SK-N-SH (cell line): ENCODE data around the gene AMN1. TPM values are rescaled to one million over a fixed set of nuclear protein-coding genes. Genes with fewer than 3 reads are reported as not detected.

Experiments used
- CTCF ChIA-PET: fragments of 300-600, 350-600 bp; formaldehyde crosslinking; extraction: SDS; loops from one replicate; lab custom pipeline; 2021; lab: Yijun Ruan, JAX
- POLR2A ChIA-PET: fragments of 350-600 bp; sonication (Branson Sonifier 250); formaldehyde crosslinking; extraction: SDS; loops from one replicate; lab custom pipeline; 2020; ENCODE audit warnings: antibody characterized with exemption, inconsistent platforms; lab: Yijun Ruan, JAX
- DNase-seq: peaks from one replicate; pipeline ENCODE4 v3.0.0; 2012
- H2AFZ ChIP-seq: fragments of 200-600 bp; sonication (generic); 2 replicates; pipeline ENCODE4 v1.8.1; 2016; ENCODE audit warnings: antibody characterized with exemption, mild to moderate bottlenecking, low read depth
- H3F3A ChIP-seq: fragments of 200-600 bp; sonication (generic); replicated peaks from 2 replicates; pipeline ENCODE3; 2016; ENCODE audit warnings: antibody characterized with exemption, mild to moderate bottlenecking; ENCODE audit not compliant: insufficient read depth
- H3K27ac ChIP-seq, 2 experiments: fragments of 200-500 bp in 1 of 2; fragments of 200-600 bp in 1 of 2; sonication (Bioruptor generic) in 1 of 2; sonication (generic), shearing (Covaris generic) in 1 of 2; 2 replicates each; pipeline versions ENCODE4 v1.5.1 to v1.6.1; 2014 to 2016; ENCODE audit warnings: low read depth in 2 of 2, inconsistent platforms in 1 of 2, low read length in 1 of 2, mild to moderate bottlenecking in 1 of 2, mixed read lengths in 1 of 2
- H3K27me3 ChIP-seq: fragments of 200-600 bp; sonication (generic), shearing (Covaris generic); 2 replicates; pipeline ENCODE4 v1.6.1; 2016; ENCODE audit warnings: mixed run types; ENCODE audit not compliant: insufficient read depth
- H3K36me3 ChIP-seq, 2 experiments: fragments of 200-500 bp in 1 of 2; fragments of 200-600 bp in 1 of 2; sonication (Bioruptor generic) in 1 of 2; sonication (generic) in 1 of 2; replicated peaks in 1 of 2; 2 replicates each; pipeline versions ENCODE3 to v1.5.1; 2014 to 2016; ENCODE audit warnings: low read length in 1 of 2, mild to moderate bottlenecking in 1 of 2; ENCODE audit not compliant: insufficient read depth in 2 of 2, control insufficient read depth in 1 of 2
- H3K4me1 ChIP-seq, 2 experiments: fragments of 200-500 bp in 1 of 2; fragments of 200-600 bp in 1 of 2; sonication (Bioruptor generic) in 1 of 2; sonication (generic), shearing (Covaris generic) in 1 of 2; 2 replicates each; pipeline versions ENCODE4 v1.5.1 to v1.6.1; 2014 to 2016; ENCODE audit warnings: low read depth in 1 of 2, low read length in 1 of 2, mixed run types in 1 of 2; ENCODE audit not compliant: insufficient read depth in 2 of 2, control insufficient read depth in 1 of 2
- H3K4me2 ChIP-seq: fragments of 200-600 bp; sonication (generic), shearing (Covaris generic); 2 replicates; pipeline ENCODE4 v1.6.1; 2017; ENCODE audit warnings: mixed run types
- H3K4me3 ChIP-seq, 2 experiments: fragments of 200-500 bp in 1 of 2; fragments of 200-600 bp in 1 of 2; sonication (Bioruptor generic) in 1 of 2; sonication (generic), shearing (Covaris generic) in 1 of 2; 2 replicates each; pipeline versions ENCODE4 v1.5.1 to v1.8.1; 2014 to 2016; ENCODE audit warnings: low read depth in 2 of 2, inconsistent platforms in 1 of 2, low read length in 1 of 2, mild to moderate bottlenecking in 1 of 2, mixed read lengths in 1 of 2, moderate library complexity in 1 of 2
- H3K79me2 ChIP-seq: fragments of 200-600 bp; sonication (generic); 2 replicates; pipeline ENCODE4 v1.8.1; 2017; ENCODE audit warnings: mild to moderate bottlenecking; ENCODE audit not compliant: insufficient read depth
- H3K9ac ChIP-seq: fragments of 200-600 bp; sonication (generic); 2 replicates; pipeline ENCODE4 v1.6.1; 2017; ENCODE audit warnings: mixed run types
- H3K9me2 ChIP-seq: fragments of 200-600 bp; sonication (generic); 2 replicates; pipeline ENCODE4 v1.6.1; 2017; ENCODE audit warnings: mixed run types
- H3K9me3 ChIP-seq: fragments of 200-600 bp; sonication (generic); 2 replicates; pipeline ENCODE4 v1.6.1; 2017; ENCODE audit warnings: mixed run types, mild to moderate bottlenecking, moderate library complexity
- H4K20me1 ChIP-seq: fragments of 200-600 bp; sonication (generic); 2 replicates; pipeline ENCODE4 v1.6.1; 2017; ENCODE audit warnings: mild to moderate bottlenecking, mixed run types; ENCODE audit not compliant: insufficient read depth
- ELF1 ChIP-seq: IDR thresholded peaks from 2 replicates; pipeline ENCODE4 v1.4.0; 2012
- EZH2phosphoT487 ChIP-seq: fragments of 200-600 bp; sonication (generic); IDR thresholded peaks from 2 replicates; pipeline ENCODE4 v1.6.1; 2017; ENCODE audit warnings: low read depth, mixed run types, mild to moderate bottlenecking, antibody characterized with exemption, moderate library complexity, borderline replicate concordance
- FOSL2 ChIP-seq: IDR thresholded peaks from 2 replicates; pipeline ENCODE4 v1.4.0; 2012; ENCODE audit warnings: low read depth, mild to moderate bottlenecking, moderate library complexity, borderline replicate concordance
- FOXJ3 ChIP-seq: sonication (generic); formaldehyde crosslinking; IDR thresholded peaks from 2 replicates; pipeline ENCODE4 v1.5.1; 2020; ENCODE audit warnings: mild to moderate bottlenecking, missing genetic modification reagents
- FOXM1 ChIP-seq: IDR thresholded peaks from 2 replicates; pipeline ENCODE4 v1.4.0; 2012; ENCODE audit warnings: low read depth, mild to moderate bottlenecking
- JUND ChIP-seq: IDR thresholded peaks from 2 replicates; pipeline ENCODE4 v1.4.0; 2012
- MAX ChIP-seq: IDR thresholded peaks from 2 replicates; pipeline ENCODE4 v1.4.0; 2012; ENCODE audit warnings: low read depth
- RFX5 ChIP-seq: IDR thresholded peaks from 2 replicates; pipeline ENCODE4 v1.6.1; 2012; ENCODE audit warnings: mild to moderate bottlenecking, improper control_type of control experiment, low read length
- RXRA ChIP-seq: IDR thresholded peaks from 2 replicates; pipeline ENCODE4 v1.4.0; 2012; ENCODE audit warnings: low read depth, mild to moderate bottlenecking, borderline replicate concordance
- SMC3 ChIP-seq: IDR thresholded peaks from 2 replicates; pipeline ENCODE4 v1.6.1; 2012; ENCODE audit warnings: low read depth, low read length, improper control_type of control experiment
- TAF1 ChIP-seq: IDR thresholded peaks from 2 replicates; pipeline ENCODE4 v1.6.1; 2012; ENCODE audit warnings: low read depth, mild to moderate bottlenecking, low read length, moderate library complexity, borderline replicate concordance
- USF2 ChIP-seq: fragments of 150-350 bp; IDR thresholded peaks from 2 replicates; pipeline ENCODE4 v1.6.1; 2017; ENCODE audit warnings: antibody characterized with exemption, low read length, low read depth, borderline replicate concordance
- YY1 ChIP-seq: IDR thresholded peaks from 2 replicates; pipeline ENCODE4 v1.4.0; 2012; ENCODE audit warnings: low read depth, mild to moderate bottlenecking
- WGBS: methylation state at CpG from one replicate; pipeline ENCODE4 v1.1.6; 2017; ENCODE audit warnings: low lambda C conversion rate; 5-methylcytosine and 5-hydroxymethylcytosine counted together
- polyA plus RNA-seq, 3 experiments: library from polyadenylated mRNA; depleted of rRNA; stranded (reverse); fragments of >200 nt; gene quantifications; 2 replicates each; pipeline ENCODE4 v1.2.3, GENCODE V29; 2012
- TF ChIP-seq, protein P1 (sequence below): IDR thresholded peaks from 2 replicates; pipeline ENCODE4 v1.4.0; 2012; ENCODE audit warnings: low read depth, borderline replicate concordance
- TF ChIP-seq, protein P2 (sequence below): fragments of 150-350 bp; IDR thresholded peaks from 2 replicates; pipeline ENCODE4 v1.6.1; 2016; ENCODE audit warnings: mild to moderate bottlenecking, low read depth, low read length

The AMN1 gene
- polyA plus RNA-seq, 1 of the 3 experiments (the other 2 are of a cell fraction), result 8.6 TPM

- no peak for TF ChIP-seq USF2
- no peak for TF ChIP-seq JUND
- no peak for TF ChIP-seq RXRA
- TF ChIP-seq RFX5, result peak; percentile 71
- TF ChIP-seq SMC3, result no peak
- no peak for TF ChIP-seq EZH2phosphoT487
- TF ChIP-seq MAX, result peak; percentile 98
- no peak for TF ChIP-seq FOSL2
- TF ChIP-seq FOXM1, result no peak
Measured at GRCh38 chr12:31651893-31652521, 76.8 kb downstream of the AMN1 start (continued).

GRCh38 chr12:31650918-31651317, 77.9 kb downstream of the AMN1 start:
- Histone ChIP-seq H3K9me3 (no peaks in the 10 kb centered on the region), H3K79me2 (peaks cover 58% of the 10 kb centered on the region)
- CTCF ChIA-PET, result interaction anchor here (0.7 kb wide), 1 partner anchor 248 kb away, joined by 3 read pairs; no protein-coding TSS in a partner anchor
- TF ChIP-seq EZH2phosphoT487 (no peak), FOXJ3 (CRISPR knock-in tag) (no peak), ELF1 (no peak), YY1 (peak; percentile 77; the same call in 1 of the 2 replicates), TAF1 (0 out of 2 replicates have a peak, but pooled peaks have one; percentile 11)
- TF ChIP-seq, protein P1, sequence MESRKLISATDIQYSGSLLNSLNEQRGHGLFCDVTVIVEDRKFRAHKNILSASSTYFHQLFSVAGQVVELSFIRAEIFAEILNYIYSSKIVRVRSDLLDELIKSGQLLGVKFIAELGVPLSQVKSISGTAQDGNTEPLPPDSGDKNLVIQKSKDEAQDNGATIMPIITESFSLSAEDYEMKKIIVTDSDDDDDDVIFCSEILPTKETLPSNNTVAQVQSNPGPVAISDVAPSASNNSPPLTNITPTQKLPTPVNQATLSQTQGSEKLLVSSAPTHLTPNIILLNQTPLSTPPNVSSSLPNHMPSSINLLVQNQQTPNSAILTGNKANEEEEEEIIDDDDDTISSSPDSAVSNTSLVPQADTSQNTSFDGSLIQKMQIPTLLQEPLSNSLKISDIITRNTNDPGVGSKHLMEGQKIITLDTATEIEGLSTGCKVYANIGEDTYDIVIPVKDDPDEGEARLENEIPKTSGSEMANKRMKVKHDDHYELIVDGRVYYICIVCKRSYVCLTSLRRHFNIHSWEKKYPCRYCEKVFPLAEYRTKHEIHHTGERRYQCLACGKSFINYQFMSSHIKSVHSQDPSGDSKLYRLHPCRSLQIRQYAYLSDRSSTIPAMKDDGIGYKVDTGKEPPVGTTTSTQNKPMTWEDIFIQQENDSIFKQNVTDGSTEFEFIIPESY, result no peak
- TF ChIP-seq, protein P2, sequence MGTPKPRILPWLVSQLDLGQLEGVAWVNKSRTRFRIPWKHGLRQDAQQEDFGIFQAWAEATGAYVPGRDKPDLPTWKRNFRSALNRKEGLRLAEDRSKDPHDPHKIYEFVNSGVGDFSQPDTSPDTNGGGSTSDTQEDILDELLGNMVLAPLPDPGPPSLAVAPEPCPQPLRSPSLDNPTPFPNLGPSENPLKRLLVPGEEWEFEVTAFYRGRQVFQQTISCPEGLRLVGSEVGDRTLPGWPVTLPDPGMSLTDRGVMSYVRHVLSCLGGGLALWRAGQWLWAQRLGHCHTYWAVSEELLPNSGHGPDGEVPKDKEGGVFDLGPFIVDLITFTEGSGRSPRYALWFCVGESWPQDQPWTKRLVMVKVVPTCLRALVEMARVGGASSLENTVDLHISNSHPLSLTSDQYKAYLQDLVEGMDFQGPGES, result no peak
- TF ChIP-seq, all 33 proteins: peak for 2
- Histone ChIP-seq H2AFZ (peak overlapping the region; percentile 77), H3K27ac (peak overlapping the region; percentile 64 to 76), H3K4me2 (peak overlapping the region; percentile 83), H3K9ac (peak overlapping the region; percentile 81), H3K9me2 (no peaks in the 10 kb centered on the region), H4K20me1 (no peaks in the 10 kb centered on the region), H3K4me1 (peaks cover 0 to 13% of the 10 kb centered on the region in 2 experiments; a peak in 2 of 4 replicates), H3K36me3 (peaks cover 0 to 3% of the 10 kb centered on the region in 2 experiments), H3K4me3 (peak overlapping the region; percentile 51 to 81), H3K27me3 (no peaks in the 10 kb centered on the region), H3F3A (peaks cover 7% of the 10 kb centered on the region)
- WGBS, result 10% methylated on average over 6 of the region's 6 CpGs
- POLR2A ChIA-PET, result no interaction called here
- DNase-seq, result no peak
